Activated CD8-positive, alpha-beta memory T cell treated with anti-CD3 and anti-CD28 coated beads, Interleukin-2, amount 10 ng/mL, durations not matched to agents 7 days and 5 days (primary cell): Measurements from ENCODE around the gene FKBP4. TPM values are rescaled to one million over a fixed set of nuclear protein-coding genes. Genes with fewer than 3 reads are reported as not detected.
A peak's percentile ranks its signal among the peaks of the same experiment; 100 is the strongest.

Experiments used
- ATAC-seq: fragments of 150-1000 bp; cut with Tn5 transposase; one replicate; pipeline ENCODE4 v1.10.0; 2021; ENCODE audit warnings: moderate library complexity
- CTCF ChIA-PET: fragments of 350-600 bp; sonication (Branson Sonifier 250); formaldehyde crosslinking; loops from one replicate; lab custom pipeline; 2021; ENCODE audit warnings: antibody characterized with exemption; lab: Charles Lee
- DNase-seq: peaks from one replicate; pipeline ENCODE4 v3.0.0-alpha.2; 2020
- H3K27ac Mint-ChIP-seq: one replicate; pipeline ENCODE4 v1.8.0; 2021; ENCODE audit warnings: mild to moderate bottlenecking, mixed read lengths
- H3K27me3 Mint-ChIP-seq: one replicate; pipeline ENCODE4 v1.8.0; 2021; ENCODE audit warnings: mixed read lengths
- H3K36me3 Mint-ChIP-seq: one replicate; pipeline ENCODE4 v1.8.0; 2021; ENCODE audit warnings: mild to moderate bottlenecking, mixed read lengths
- H3K4me1 Mint-ChIP-seq: one replicate; pipeline ENCODE4 v1.8.0; 2021; ENCODE audit warnings: mixed read lengths
- H3K4me3 Mint-ChIP-seq: one replicate; pipeline ENCODE4 v1.8.0; 2021; ENCODE audit warnings: mild to moderate bottlenecking, moderate library complexity, mixed read lengths
- H3K9me3 Mint-ChIP-seq: one replicate; pipeline ENCODE4 v1.8.0; 2022; ENCODE audit warnings: low read depth, mixed read lengths
- total RNA-seq, 2 experiments: library from RNA; stranded (reverse); gene quantifications; one replicate each; pipeline ENCODE4 v1.2.3, GENCODE V29; 2021

Gene FKBP4
- total RNA-seq, 2 experiments from 2014 or later: 78.2 to 109 TPM

- Mint-ChIP-seq H3K27me3 (no peaks in the 10 kb centered on the region), H3K27ac (no peak overlapping the region), H3K36me3 (peaks cover 9% of the 10 kb centered on the region), H3K4me1 (no peaks in the 10 kb centered on the region), H3K4me3 (no peak overlapping the region), H3K9me3 (no peaks in the 10 kb centered on the region)
- no peak for DNase-seq
- CTCF ChIA-PET: no interaction called here
- no peak for ATAC-seq
Observed at GRCh38 chr12:2829275-2829674, 34.5 kb downstream of the FKBP4 start.

DNA sequence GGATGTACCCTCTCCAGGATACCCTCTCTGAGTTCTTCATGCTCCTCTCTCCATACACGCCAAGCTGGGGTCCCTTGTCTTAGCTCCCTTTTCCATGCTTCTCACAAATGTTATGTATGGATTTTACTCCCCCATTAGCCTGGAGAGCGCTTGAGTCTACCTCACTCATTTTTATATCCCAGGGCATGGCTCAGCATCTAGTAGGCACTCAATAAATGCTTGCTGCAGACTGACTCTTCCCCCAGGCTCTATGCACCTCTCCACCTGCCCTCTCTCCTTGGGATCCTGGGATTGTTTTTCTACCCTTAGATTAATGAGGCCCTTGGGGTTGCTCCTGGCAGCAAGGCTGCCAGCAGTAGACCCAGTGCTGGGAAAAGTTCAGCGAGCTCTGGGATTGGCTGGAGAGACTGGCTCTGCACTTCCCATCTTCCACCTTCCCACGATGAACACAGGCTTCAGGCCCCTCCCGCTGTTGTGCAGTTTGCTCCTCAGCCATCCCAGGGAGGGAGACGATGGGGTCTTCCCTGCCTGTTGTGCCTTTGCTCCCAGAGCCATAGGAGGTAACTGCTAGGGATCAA is 37.9 kb downstream of the FKBP4 start:
- H3K27me3 Mint-ChIP-seq: no peaks in the 10 kb centered on the region
- no peaks in the 10 kb centered on the region for H3K9me3 Mint-ChIP-seq
- CTCF ChIA-PET: no interaction called here
- H3K4me3 Mint-ChIP-seq: no peak overlapping the region
- H3K27ac Mint-ChIP-seq: no peak overlapping the region
- no peaks in the 10 kb centered on the region for H3K4me1 Mint-ChIP-seq
- peaks cover 6% of the 10 kb centered on the region for H3K36me3 Mint-ChIP-seq
- DNase-seq (no peak), ATAC-seq (no peak)

- Mint-ChIP-seq H3K4me3 (no peak overlapping the region), H3K9me3 (no peaks in the 10 kb centered on the region), H3K27ac (no peak overlapping the region), H3K36me3 (peaks cover 3% of the 10 kb centered on the region), H3K27me3 (no peaks in the 10 kb centered on the region), H3K4me1 (no peaks in the 10 kb centered on the region)
- no peak for ATAC-seq
- CTCF ChIA-PET: no interaction called here
- no peak for DNase-seq
Observed at GRCh38 chr12:2833327-2833726, 38.6 kb downstream of the FKBP4 start.

GRCh38 chr12:2833810-2834209 is 39.0 kb downstream of the FKBP4 start:
- ATAC-seq (no peak), DNase-seq (no peak)
- Mint-ChIP-seq H3K36me3 (peaks cover 2% of the 10 kb centered on the region), H3K4me1 (no peaks in the 10 kb centered on the region), H3K9me3 (no peaks in the 10 kb centered on the region), H3K4me3 (no peak overlapping the region), H3K27ac (no peak overlapping the region), H3K27me3 (no peaks in the 10 kb centered on the region)
- CTCF ChIA-PET: no interaction called here

GRCh38 chr12:2834581-2835491 is 40.1 kb downstream of the FKBP4 start, which contains the start of gene NRIP2:
NRIP2 (minus strand) TSS chr12:2835035; CDS start chr12:2834983, 52 bp downstream.
- Mint-ChIP-seq H3K36me3 (no peaks in the 10 kb centered on the region), H3K27me3 (no peaks in the 10 kb centered on the region), H3K4me1 (no peaks in the 10 kb centered on the region), H3K9me3 (no peaks in the 10 kb centered on the region), H3K4me3 (no peak within 1 kb of the TSS), H3K27ac (no peak within 1 kb of the TSS)
- CTCF ChIA-PET: no interaction called here
- ATAC-seq (no peak), DNase-seq (no peak)

- DNase-seq: no peak
- H3K9me3 Mint-ChIP-seq: no peaks in the 10 kb centered on the region
- no peak overlapping the region for H3K4me3 Mint-ChIP-seq
- no peak for ATAC-seq
- no peaks in the 10 kb centered on the region for H3K36me3 Mint-ChIP-seq
- CTCF ChIA-PET: no interaction called here
- no peaks in the 10 kb centered on the region for H3K4me1 Mint-ChIP-seq
- H3K27ac Mint-ChIP-seq: no peak overlapping the region
- no peaks in the 10 kb centered on the region for H3K27me3 Mint-ChIP-seq
Observed at GRCh38 chr12:2835691-2836403, 41.1 kb downstream of the FKBP4 start.

- no peaks in the 10 kb centered on the region for H3K4me1 Mint-ChIP-seq
- H3K27me3 Mint-ChIP-seq: no peaks in the 10 kb centered on the region
- no peak overlapping the region for H3K27ac Mint-ChIP-seq
- DNase-seq (no peak), ATAC-seq (no peak)
- no peaks in the 10 kb centered on the region for H3K36me3 Mint-ChIP-seq
- H3K4me3 Mint-ChIP-seq: no peak overlapping the region
- no peaks in the 10 kb centered on the region for H3K9me3 Mint-ChIP-seq
- CTCF ChIA-PET: no interaction called here
Observed at GRCh38 chr12:2836574-2836973, 41.8 kb downstream of the FKBP4 start.

DNA sequence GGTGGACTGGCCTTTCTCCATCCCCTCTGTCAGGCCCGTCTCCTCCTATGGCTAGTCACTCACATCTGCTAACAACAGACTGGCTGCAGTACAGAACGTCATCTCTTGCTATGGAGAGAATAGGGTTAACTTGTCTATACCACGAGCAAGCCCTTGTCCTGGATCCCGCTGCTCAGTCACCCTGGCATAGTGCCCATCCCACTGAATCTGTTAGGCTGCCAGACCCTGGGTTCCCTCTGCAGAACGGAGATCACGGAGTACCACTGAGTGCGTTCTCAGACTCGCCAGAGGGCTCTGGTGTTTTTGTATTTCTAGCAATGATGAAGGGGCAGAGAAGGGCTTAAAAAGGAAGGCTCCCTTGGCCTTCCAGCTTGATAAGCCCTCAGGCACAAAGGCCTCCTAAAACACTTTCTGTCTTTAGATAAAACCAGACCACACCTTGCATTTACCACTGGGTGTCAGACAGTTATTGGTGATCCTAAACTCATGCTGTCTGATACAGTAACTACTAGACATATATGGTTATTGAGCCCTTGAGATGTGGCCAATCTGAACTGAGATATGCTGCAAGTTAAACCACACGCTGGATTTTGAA is 46.4 kb downstream of the FKBP4 start:
- Mint-ChIP-seq H3K4me1 (no peaks in the 10 kb centered on the region), H3K27ac (no peak overlapping the region), H3K9me3 (no peaks in the 10 kb centered on the region), H3K4me3 (no peak overlapping the region), H3K36me3 (no peaks in the 10 kb centered on the region), H3K27me3 (no peaks in the 10 kb centered on the region)
- ATAC-seq (no peak), DNase-seq (no peak)
- CTCF ChIA-PET: no interaction called here

- no peak overlapping the region for H3K4me3 Mint-ChIP-seq
- H3K9me3 Mint-ChIP-seq: no peaks in the 10 kb centered on the region
- ATAC-seq: no peak
- H3K27ac Mint-ChIP-seq: no peak overlapping the region
- no peaks in the 10 kb centered on the region for H3K4me1 Mint-ChIP-seq
- H3K36me3 Mint-ChIP-seq: peaks cover 2% of the 10 kb centered on the region
- CTCF ChIA-PET: interaction anchor here (1.2 to 1.6 kb wide), 2 partner anchors 11 to 42 kb away, joined by 3 to 6 read pairs; no protein-coding TSS in a partner anchor
- no peak for DNase-seq
- H3K27me3 Mint-ChIP-seq: no peaks in the 10 kb centered on the region
Observed at GRCh38 chr12:2842948-2843347, 48.2 kb downstream of the FKBP4 start.

GRCh38 chr12:2844786-2845185 is 50.0 kb downstream of the FKBP4 start:
- no peak for DNase-seq
- Mint-ChIP-seq H3K27me3 (no peaks in the 10 kb centered on the region), H3K36me3 (peaks cover 2% of the 10 kb centered on the region), H3K4me1 (no peaks in the 10 kb centered on the region), H3K27ac (no peak overlapping the region), H3K4me3 (no peak overlapping the region), H3K9me3 (no peaks in the 10 kb centered on the region)
- no peak for ATAC-seq
- CTCF ChIA-PET: interaction anchor here (0.5 to 1.3 kb wide), 4 partner anchors 9 to 325 kb away, joined by 3 to 4 read pairs (median 3); no protein-coding TSS in a partner anchor

GRCh38 chr12:2845280-2845679 is 50.5 kb downstream of the FKBP4 start:
- ATAC-seq (no peak), DNase-seq (no peak)
- Mint-ChIP-seq H3K36me3 (peaks cover 2% of the 10 kb centered on the region), H3K4me1 (no peaks in the 10 kb centered on the region), H3K9me3 (no peaks in the 10 kb centered on the region), H3K27ac (no peak overlapping the region), H3K4me3 (no peak overlapping the region), H3K27me3 (no peaks in the 10 kb centered on the region)
- CTCF ChIA-PET: interaction anchor here (0.7 to 1.5 kb wide), 6 partner anchors 9 to 231 kb away, joined by 3 to 8 read pairs (median 4); no protein-coding TSS in a partner anchor

- H3K36me3 Mint-ChIP-seq: peaks cover 2% of the 10 kb centered on the region
- no peak overlapping the region for H3K4me3 Mint-ChIP-seq
Observed at GRCh38 chr12:2851931-2852330, 57.2 kb downstream of the FKBP4 start.

GRCh38 chr12:2853626-2854025 is 58.9 kb downstream of the FKBP4 start:
- H3K27me3 Mint-ChIP-seq: no peaks in the 10 kb centered on the region
- peaks cover 2% of the 10 kb centered on the region for H3K4me1 Mint-ChIP-seq
- no peaks in the 10 kb centered on the region for H3K36me3 Mint-ChIP-seq
- peak; percentile 49 for DNase-seq
- no peaks in the 10 kb centered on the region for H3K9me3 Mint-ChIP-seq
- no peak overlapping the region for H3K4me3 Mint-ChIP-seq
- H3K27ac Mint-ChIP-seq: no peak overlapping the region
- ATAC-seq: peak; percentile 62
- CTCF ChIA-PET: interaction anchor here (0.7 to 1.9 kb wide), 11 partner anchors 9 to 187 kb away, joined by 3 to 12 read pairs (median 4); no protein-coding TSS in a partner anchor

More at GRCh38 chr12:2851931-2852330, 57.2 kb downstream of the FKBP4 start:
- no peaks in the 10 kb centered on the region for H3K9me3 Mint-ChIP-seq
- H3K27me3 Mint-ChIP-seq: no peaks in the 10 kb centered on the region
- ATAC-seq (no peak), DNase-seq (no peak)
- CTCF ChIA-PET: interaction anchor here (0.6 to 1.4 kb wide), 2 partner anchors 15 to 38 kb away, joined by 3 read pairs; no protein-coding TSS in a partner anchor
- peaks cover 2% of the 10 kb centered on the region for H3K4me1 Mint-ChIP-seq
- no peak overlapping the region for H3K27ac Mint-ChIP-seq
